ENCODE data around the gene ANKFN1. TPM values are rescaled to one million over a fixed set of nuclear protein-coding genes. Genes with fewer than 3 reads are reported as not detected.

The ANKFN1 gene
- polyA plus RNA-seq, 3 donors: not detected

- WGBS (ENCODE audit: insufficient coverage): no CpG with 5 or more reads among the region's 1 CpG
- TF ChIP-seq CTCF (IDR thresholded peaks at IDR 0.05): no peak
Observed at GRCh38 chr17:56114469-56114868, 38.8 kb upstream of the ANKFN1 start.

GRCh38 chr17:56119191-56119590 lies 34.1 kb upstream of the ANKFN1 start:
- H3K4me1 ChIP-seq (ENCODE audit: control insufficient read depth in 1 of 2, insufficient read depth in 2 of 2, low read length in 2 of 2): no peaks in the 10 kb centered on the region
- H3K9ac ChIP-seq (ENCODE audit: insufficient read depth, low read length, poor library complexity, severe bottlenecking): no peak overlapping the region
- TF ChIP-seq CTCF (IDR thresholded peaks at IDR 0.05): no peak
- Mint-ChIP-seq H3K27me3 (ENCODE audit: low read depth in 3 of 3) (no peaks in the 10 kb centered on the region), H3K36me3 (no peaks in the 10 kb centered on the region), H3K9me3 (no peaks in the 10 kb centered on the region), H3K27ac (no peak overlapping the region), H3K4me3 (no peak overlapping the region), H3K4me1 (no peaks in the 10 kb centered on the region)
- no peaks in the 10 kb centered on the region for H3K36me3 ChIP-seq (replicated peaks in 1 of 2; ENCODE audit: control insufficient read depth in 1 of 2, insufficient read depth in 2 of 2, low read length in 2 of 2)
- no peaks in the 10 kb centered on the region for H3K79me2 ChIP-seq (ENCODE audit: insufficient read depth, low read length)
- WGBS (ENCODE audit: insufficient coverage): 94% methylated on average over 2 of the region's 2 CpGs
- H2AFZ ChIP-seq (ENCODE audit: insufficient read depth, low read depth, low read length, poor library complexity, severe bottlenecking): no peak overlapping the region
- DNase-seq: no peak
- H3K27ac ChIP-seq (ENCODE audit: low read depth in 1 of 2, low read length in 2 of 2): no peak overlapping the region
- H3K27me3 ChIP-seq (ENCODE audit: control insufficient read depth in 2 of 2, insufficient read depth in 2 of 2, low read length in 2 of 2): no peaks in the 10 kb centered on the region
- H3K9me3 ChIP-seq (replicated peaks in 1 of 2; ENCODE audit: control insufficient read depth in 1 of 2, insufficient read depth in 1 of 2, low read length in 2 of 2): no peaks in the 10 kb centered on the region
- no peaks in the 10 kb centered on the region for H4K20me1 ChIP-seq (ENCODE audit: insufficient read depth, low read length)
- no peak overlapping the region for H3K4me2 ChIP-seq (replicated peaks; ENCODE audit: extremely low read depth, low read length, poor library complexity, severe bottlenecking)
- no peak overlapping the region for H3K4me3 ChIP-seq (replicated peaks in 1 of 3; ENCODE audit: low read depth in 2 of 3, low read length in 3 of 3)
- intact Hi-C loops (cut with micrococcal nuclease): no loop called here

More at GRCh38 chr17:56114469-56114868, 38.8 kb upstream of the ANKFN1 start:
- no peaks in the 10 kb centered on the region for H3K36me3 Mint-ChIP-seq
- H4K20me1 ChIP-seq (ENCODE audit: insufficient read depth, low read length): no peaks in the 10 kb centered on the region
- no peaks in the 10 kb centered on the region for H3K4me1 ChIP-seq (ENCODE audit: control insufficient read depth in 1 of 2, insufficient read depth in 2 of 2, low read length in 2 of 2)
- no peaks in the 10 kb centered on the region for H3K9me3 Mint-ChIP-seq
- no peak overlapping the region for H3K27ac ChIP-seq (ENCODE audit: low read depth in 1 of 2, low read length in 2 of 2)
- no peak overlapping the region for H3K4me2 ChIP-seq (replicated peaks; ENCODE audit: extremely low read depth, low read length, poor library complexity, severe bottlenecking)
- no peaks in the 10 kb centered on the region for H3K9me3 ChIP-seq (replicated peaks in 1 of 2; ENCODE audit: control insufficient read depth in 1 of 2, insufficient read depth in 1 of 2, low read length in 2 of 2)
- H3K27ac Mint-ChIP-seq: no peak overlapping the region
- H3K27me3 Mint-ChIP-seq (ENCODE audit: low read depth in 3 of 3): peaks cover 0 to 1% (median 0%) of the 10 kb centered on the region in 3 donors
- H3K27me3 ChIP-seq (ENCODE audit: control insufficient read depth in 2 of 2, insufficient read depth in 2 of 2, low read length in 2 of 2): no peaks in the 10 kb centered on the region
- no peaks in the 10 kb centered on the region for H3K36me3 ChIP-seq (replicated peaks in 1 of 2; ENCODE audit: control insufficient read depth in 1 of 2, insufficient read depth in 2 of 2, low read length in 2 of 2)
- no peak overlapping the region for H3K4me3 ChIP-seq (replicated peaks in 1 of 3; ENCODE audit: low read depth in 2 of 3, low read length in 3 of 3)
- H3K9ac ChIP-seq (ENCODE audit: insufficient read depth, low read length, poor library complexity, severe bottlenecking): no peak overlapping the region
- no peaks in the 10 kb centered on the region for H3K79me2 ChIP-seq (ENCODE audit: insufficient read depth, low read length)
- no peak overlapping the region for H2AFZ ChIP-seq (ENCODE audit: insufficient read depth, low read depth, low read length, poor library complexity, severe bottlenecking)
- no peak for DNase-seq
- H3K4me3 Mint-ChIP-seq: no peak overlapping the region
- H3K4me1 Mint-ChIP-seq: no peaks in the 10 kb centered on the region
- intact Hi-C loops (cut with micrococcal nuclease): no loop called here
